NCI-H1048 (cell line): ENCODE results near the gene CCDC30.
"Not testable (repeated sequence)": the region's sequence is repeated elsewhere in the genome, so short reads cannot be mapped to it uniquely, and the experiment has no call there.

Experiments
- DNase-seq: peaks from one replicate; lab custom pipeline; 2025; lab: John Stamatoyannopoulos, UW

CCDC30 gene

GRCh38 chr1:42657981-42658876, 195.1 kb downstream of the CCDC30 start, which contains the start of gene PPIH:
Gene PPIH, plus strand, starts transcription at chr1:42658423. Its CDS starts 24 bp downstream, at chr1:42658447.
- DNase-seq: peak; percentile 82

- no peak for DNase-seq
Measured at GRCh38 chr1:42658877-42659337, 195.8 kb downstream of the CCDC30 start.

GRCh38 chr1:42660907-42661500, 197.9 kb downstream of the CCDC30 start:
- no peak for DNase-seq

- DNase-seq: no peak
Measured at GRCh38 chr1:42669936-42670335, 206.8 kb downstream of the CCDC30 start.

GRCh38 chr1:42670425-42670824, 207.3 kb downstream of the CCDC30 start:
- no peak for DNase-seq

GRCh38 chr1:42674214-42674613, 211.1 kb downstream of the CCDC30 start:
- no peak for DNase-seq

GRCh38 chr1:42674682-42675081, 211.6 kb downstream of the CCDC30 start:
- DNase-seq: no peak

- DNase-seq: no peak
Measured at GRCh38 chr1:42675467-42675866, 212.4 kb downstream of the CCDC30 start.

- DNase-seq: no peak
Measured at GRCh38 chr1:42676534-42677087, 213.5 kb downstream of the CCDC30 start.

- DNase-seq: no peak
Measured at GRCh38 chr1:42679364-42679983, 216.4 kb downstream of the CCDC30 start.

- no peak for DNase-seq
Measured at GRCh38 chr1:42680055-42680454, 217.0 kb downstream of the CCDC30 start.

- no peak for DNase-seq
Measured at GRCh38 chr1:42680921-42681683, 218.0 kb downstream of the CCDC30 start.

- peak; percentile 94 for DNase-seq
Measured at GRCh38 chr1:42681741-42682483, 218.8 kb downstream of the CCDC30 start, which contains the start of gene YBX1. Gene YBX1, plus strand, starts transcription at chr1:42682418. Its CDS starts 148 bp downstream, at chr1:42682566.

- DNase-seq: not testable (repeated sequence)
Measured at GRCh38 chr1:42682484-42682738, 219.3 kb downstream of the CCDC30 start.

- peak; percentile 58 for DNase-seq
Measured at GRCh38 chr1:42682739-42683531, 219.8 kb downstream of the CCDC30 start.

GRCh38 chr1:42684139-42684538, 221.1 kb downstream of the CCDC30 start:
- DNase-seq: no peak

- no peak for DNase-seq
Measured at GRCh38 chr1:42686418-42686817, 223.3 kb downstream of the CCDC30 start.

GRCh38 chr1:42689912-42690311, 226.8 kb downstream of the CCDC30 start:
- DNase-seq: no peak

GRCh38 chr1:42690477-42691156, 227.5 kb downstream of the CCDC30 start:
- DNase-seq: no peak

- DNase-seq: no peak
Measured at GRCh38 chr1:42691157-42691498, 228.0 kb downstream of the CCDC30 start.
